Liver (tissue), 9 donors: ENCODE data around the gene DGKA. TPM values are rescaled to one million over a fixed set of nuclear protein-coding genes. Genes with fewer than 3 reads are reported as not detected.

Experiments used
- DNase-seq: peaks from one replicate; pipeline ENCODE4 v3.0.0-alpha.2; 2017; ENCODE audit warnings: low spot score
- H3K27ac ChIP-seq, 2 donors: one replicate each; pipeline ENCODE4 v1.7.0; 2013; ENCODE audit warnings: inconsistent platforms in 2 of 2, low read length in 2 of 2, control low read depth in 1 of 2, low read depth in 1 of 2, mild to moderate bottlenecking in 1 of 2
- H3K27me3 ChIP-seq, 4 donors: one replicate each; pipeline versions ENCODE4 v1.6.1 to v1.7.0; 2013; ENCODE audit warnings: low read length in 3 of 4, inconsistent platforms in 1 of 4, mild to moderate bottlenecking in 1 of 4, moderate library complexity in 1 of 4; ENCODE audit not compliant: control insufficient read depth in 4 of 4, insufficient read depth in 4 of 4
- H3K36me3 ChIP-seq, 4 donors: one replicate each; pipeline versions ENCODE4 v1.6.1 to v1.7.0; 2013; ENCODE audit warnings: low read length in 3 of 4, mild to moderate bottlenecking in 3 of 4, low read depth in 1 of 4, moderate library complexity in 1 of 4; ENCODE audit not compliant: control insufficient read depth in 4 of 4, insufficient read depth in 3 of 4
- H3K4me1 ChIP-seq, 4 donors: one replicate each; pipeline versions ENCODE4 v1.6.1 to v1.7.0; 2013; ENCODE audit warnings: low read length in 3 of 4, mild to moderate bottlenecking in 3 of 4, moderate library complexity in 1 of 4; ENCODE audit not compliant: control insufficient read depth in 4 of 4, insufficient read depth in 4 of 4
- H3K4me3 ChIP-seq, 3 donors: one replicate each; pipeline versions ENCODE4 v1.6.1 to v1.7.0; 2013; ENCODE audit warnings: low read length in 3 of 3, control low read depth in 1 of 3, low read depth in 1 of 3, mild to moderate bottlenecking in 1 of 3
- H3K9ac ChIP-seq, 2 donors: one replicate each; pipeline ENCODE4 v1.7.0; 2013; ENCODE audit warnings: low read length in 2 of 2, mild to moderate bottlenecking in 2 of 2, moderate library complexity in 2 of 2, control low read depth in 1 of 2, low read depth in 1 of 2
- H3K9me3 ChIP-seq, 4 donors: one replicate each; pipeline versions ENCODE4 v1.6.1 to v1.7.0; 2013; ENCODE audit warnings: low read length in 3 of 4; ENCODE audit not compliant: control insufficient read depth in 4 of 4
- ATF3 ChIP-seq: IDR thresholded peaks from 2 replicates; pipeline ENCODE4 v1.6.1; 2016; ENCODE audit warnings: antibody characterized with exemption
- EGR1 ChIP-seq, 2 donors: IDR thresholded peaks; 2 replicates each; pipeline ENCODE4 v1.6.1; 2016 to 2018; ENCODE audit warnings: antibody characterized with exemption in 2 of 2, low read depth in 2 of 2
- FOXA1 ChIP-seq: IDR thresholded peaks from 2 replicates; pipeline ENCODE4 v1.6.1; 2016; ENCODE audit warnings: antibody characterized with exemption
- FOXA2 ChIP-seq: IDR thresholded peaks from 2 replicates; pipeline ENCODE4 v1.6.1; 2016; ENCODE audit warnings: antibody characterized with exemption
- GABPA ChIP-seq, 2 donors: IDR thresholded peaks in 1 of 2; conservative IDR thresholded peaks in 1 of 2; 2 replicates each; pipeline ENCODE4 v1.6.1; 2016; ENCODE audit warnings: antibody characterized with exemption in 2 of 2, mild to moderate bottlenecking in 1 of 2, moderate library complexity in 1 of 2
- HNF4A ChIP-seq, 2 donors: conservative IDR thresholded peaks; 2 replicates each; pipeline ENCODE4 v1.6.1; 2016; ENCODE audit warnings: antibody characterized with exemption in 2 of 2, mild to moderate bottlenecking in 2 of 2
- HNF4G ChIP-seq: IDR thresholded peaks from 2 replicates; pipeline ENCODE4 v1.6.1; 2016; ENCODE audit warnings: antibody characterized with exemption
- JUND ChIP-seq, 2 donors: IDR thresholded peaks; 2 replicates each; pipeline ENCODE4 v1.6.1; 2016; ENCODE audit warnings: antibody characterized with exemption in 2 of 2
- MAX ChIP-seq: IDR thresholded peaks from 2 replicates; pipeline ENCODE4 v1.6.1; 2016; ENCODE audit warnings: antibody characterized with exemption
- RAD21 ChIP-seq, 2 donors: IDR thresholded peaks; 2 replicates each; pipeline ENCODE4 v1.6.1; 2016; ENCODE audit warnings: antibody characterized with exemption in 2 of 2, mild to moderate bottlenecking in 2 of 2
- RXRA ChIP-seq, 2 donors: IDR thresholded peaks; 2 replicates each; pipeline ENCODE4 v1.6.1; 2017 to 2018; ENCODE audit warnings: antibody characterized with exemption in 2 of 2, mild to moderate bottlenecking in 1 of 2
- SP1 ChIP-seq: IDR thresholded peaks from 2 replicates; pipeline ENCODE4 v1.6.1; 2018; ENCODE audit warnings: antibody characterized with exemption, mild to moderate bottlenecking
- TAF1 ChIP-seq: conservative IDR thresholded peaks from 2 replicates; pipeline ENCODE4 v1.6.1; 2016; ENCODE audit warnings: antibody characterized with exemption, mild to moderate bottlenecking
- YY1 ChIP-seq: IDR thresholded peaks from 2 replicates; pipeline ENCODE4 v1.6.1; 2016; ENCODE audit warnings: antibody characterized with exemption, mild to moderate bottlenecking
- ZBTB33 ChIP-seq: IDR thresholded peaks from 2 replicates; pipeline ENCODE4 v1.6.1; 2016; ENCODE audit warnings: antibody characterized with exemption
- WGBS: extraction: QIAGEN DNeasy Blood & Tissue Kit; methylation state at CpG from one replicate; pipeline ENCODE4 v1.1.7; 2013; 5-methylcytosine and 5-hydroxymethylcytosine counted together
- polyA plus RNA-seq, 2 donors: library from polyadenylated mRNA; stranded (reverse) in 1 of 2; unstranded in 1 of 2; fragments of 200-250 nt in 1 of 2; fragments of >200 nt in 1 of 2; fragmentation: Nextera tagmentation in 1 of 2; extraction: Ambion mirVana in 1 of 2; gene quantifications; one replicate each; pipeline versions ENCODE4 v1.2.1 to v1.2.3, GENCODE V29; 2013 to 2015
- total RNA-seq, 2 donors: library from RNA; depleted of rRNA; stranded (reverse); fragments of >200 nt; gene quantifications; one replicate each; pipeline ENCODE4 v1.2.3, GENCODE V29; 2014
- donor health status: healthy.
- donor health status: healthy.
- donor health status: healthy.
- donor health status: healthy.
- donor health status: healthy.

Gene DGKA
- total and polyA plus RNA-seq, 4 donors, result 2.1 to 10.5 (median 5.1) TPM

GRCh38 chr12:55933799-55934742 is 3.1 kb downstream of the DGKA start:
- no peak overlapping the region for H3K27ac ChIP-seq
- no peak for DNase-seq
- TF ChIP-seq HNF4G (no peak), FOXA1 (no peak), GABPA (IDR thresholded peaks at IDR 0.05 in 1 of 2, conservative IDR thresholded peaks at IDR 0.05 in 1 of 2) (no peak), YY1 (no peak), TAF1 (no peak), JUND (IDR thresholded peaks at IDR 0.05) (no peak), EGR1 (IDR thresholded peaks at IDR 0.05; ENCODE audit: low read depth in 2 of 2) (no peak), SP1 (no peak), MAX (no peak)
- no peaks in the 10 kb centered on the region for H3K9me3 ChIP-seq
- WGBS, result 99% methylated on average over 1 of the region's 1 CpG
- H3K36me3 ChIP-seq, result no peaks in the 10 kb centered on the region
- no peak overlapping the region for H3K9ac ChIP-seq
- H3K4me1 ChIP-seq, result peaks cover 3 to 12% (median 7%) of the 10 kb centered on the region in 4 donors
- no peaks in the 10 kb centered on the region for H3K27me3 ChIP-seq
- H3K4me3 ChIP-seq, result no peak overlapping the region

- Histone ChIP-seq H3K36me3 (no peaks in the 10 kb centered on the region), H3K27ac (no peak overlapping the region), H3K9me3 (no peaks in the 10 kb centered on the region), H3K4me3 (no peak overlapping the region), H3K27me3 (no peaks in the 10 kb centered on the region), H3K9ac (no peak overlapping the region), H3K4me1 (peaks cover 3 to 12% (median 7%) of the 10 kb centered on the region in 4 donors)
- DNase-seq, result no peak
- WGBS, result 98% methylated on average over 1 of the region's 1 CpG
- TF ChIP-seq RXRA (IDR thresholded peaks at IDR 0.05) (no peak), ZBTB33 (no peak), RAD21 (IDR thresholded peaks at IDR 0.05) (no peak), SP1 (no peak)
Measured at GRCh38 chr12:55934773-55935172, 3.8 kb downstream of the DGKA start.

GRCh38 chr12:55935738-55936151 is 4.8 kb downstream of the DGKA start:
- WGBS, result 55% methylated on average over 26 of the region's 26 CpGs
- H3K9ac ChIP-seq, result no peak overlapping the region
- no peaks in the 10 kb centered on the region for H3K27me3 ChIP-seq
- H3K27ac ChIP-seq, result peak overlapping the region in 1 of 2 donors; percentile 11
- H3K9me3 ChIP-seq, result no peaks in the 10 kb centered on the region
- DNase-seq, result no peak
- no peak overlapping the region for H3K4me3 ChIP-seq
- TF ChIP-seq TAF1, result no peak
- TF ChIP-seq EGR1 (IDR thresholded peaks at IDR 0.05; ENCODE audit: low read depth in 2 of 2), result no peak
- no peak for TF ChIP-seq HNF4A (conservative IDR thresholded peaks at IDR 0.05)
- no peak for TF ChIP-seq FOXA1
- TF ChIP-seq ZBTB33, result no peak
- TF ChIP-seq HNF4G, result no peak
- no peak for TF ChIP-seq ATF3
- no peak for TF ChIP-seq RAD21 (IDR thresholded peaks at IDR 0.05)
- TF ChIP-seq FOXA2, result no peak
- H3K36me3 ChIP-seq, result no peaks in the 10 kb centered on the region
- H3K4me1 ChIP-seq, result peaks cover 3 to 18% (median 12%) of the 10 kb centered on the region in 4 donors
